ENCODE measurements around the gene SPRYD3.

DNA sequence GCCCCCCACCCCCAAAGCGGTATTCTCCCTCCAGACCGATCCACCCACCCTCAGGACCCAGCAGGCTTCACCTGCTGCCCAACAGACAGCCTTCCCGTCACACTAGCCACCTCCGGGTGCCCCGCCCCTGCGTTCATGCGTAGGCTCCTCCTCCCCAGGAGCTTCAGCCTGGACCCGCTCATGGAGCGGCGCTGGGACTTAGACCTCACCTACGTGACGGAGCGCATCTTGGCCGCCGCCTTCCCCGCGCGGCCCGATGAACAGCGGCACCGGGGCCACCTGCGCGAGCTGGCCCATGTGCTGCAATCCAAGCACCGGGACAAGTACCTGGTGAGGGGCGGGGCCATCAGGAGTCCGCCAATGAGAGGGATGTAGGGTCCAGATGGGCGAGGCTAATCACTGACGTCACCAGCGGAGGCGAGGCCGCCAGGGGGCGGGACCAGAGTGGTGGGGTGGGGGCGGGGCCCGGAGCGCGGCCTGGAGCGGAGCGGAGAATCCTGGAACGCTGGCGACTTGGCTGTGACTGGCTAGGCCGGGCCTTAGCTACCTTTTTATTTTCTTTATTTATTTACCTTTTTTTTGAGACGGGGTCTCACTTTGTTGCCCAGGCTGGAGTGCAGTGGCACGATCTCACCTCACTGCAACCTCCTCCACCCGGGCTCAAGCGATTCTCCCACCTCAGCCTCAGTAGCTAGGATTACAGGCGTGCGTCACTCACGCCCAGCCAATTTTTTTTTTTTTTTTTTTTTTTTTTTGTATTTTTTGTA, 24.9 kb downstream of the SPRYD3 start:
- TF ChIP-seq, protein P1, sequence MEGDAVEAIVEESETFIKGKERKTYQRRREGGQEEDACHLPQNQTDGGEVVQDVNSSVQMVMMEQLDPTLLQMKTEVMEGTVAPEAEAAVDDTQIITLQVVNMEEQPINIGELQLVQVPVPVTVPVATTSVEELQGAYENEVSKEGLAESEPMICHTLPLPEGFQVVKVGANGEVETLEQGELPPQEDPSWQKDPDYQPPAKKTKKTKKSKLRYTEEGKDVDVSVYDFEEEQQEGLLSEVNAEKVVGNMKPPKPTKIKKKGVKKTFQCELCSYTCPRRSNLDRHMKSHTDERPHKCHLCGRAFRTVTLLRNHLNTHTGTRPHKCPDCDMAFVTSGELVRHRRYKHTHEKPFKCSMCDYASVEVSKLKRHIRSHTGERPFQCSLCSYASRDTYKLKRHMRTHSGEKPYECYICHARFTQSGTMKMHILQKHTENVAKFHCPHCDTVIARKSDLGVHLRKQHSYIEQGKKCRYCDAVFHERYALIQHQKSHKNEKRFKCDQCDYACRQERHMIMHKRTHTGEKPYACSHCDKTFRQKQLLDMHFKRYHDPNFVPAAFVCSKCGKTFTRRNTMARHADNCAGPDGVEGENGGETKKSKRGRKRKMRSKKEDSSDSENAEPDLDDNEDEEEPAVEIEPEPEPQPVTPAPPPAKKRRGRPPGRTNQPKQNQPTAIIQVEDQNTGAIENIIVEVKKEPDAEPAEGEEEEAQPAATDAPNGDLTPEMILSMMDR (IDR thresholded peaks at IDR 0.05; ENCODE audit: low read depth, low read length, poor library complexity, severe bottlenecking) = no peak
- TF ChIP-seq EZH2phosphoT487 (IDR thresholded peaks at IDR 0.05; ENCODE audit: borderline replicate concordance, low read length) = no peak
